ENCODE measurements around the gene MCF2L.

DNA sequence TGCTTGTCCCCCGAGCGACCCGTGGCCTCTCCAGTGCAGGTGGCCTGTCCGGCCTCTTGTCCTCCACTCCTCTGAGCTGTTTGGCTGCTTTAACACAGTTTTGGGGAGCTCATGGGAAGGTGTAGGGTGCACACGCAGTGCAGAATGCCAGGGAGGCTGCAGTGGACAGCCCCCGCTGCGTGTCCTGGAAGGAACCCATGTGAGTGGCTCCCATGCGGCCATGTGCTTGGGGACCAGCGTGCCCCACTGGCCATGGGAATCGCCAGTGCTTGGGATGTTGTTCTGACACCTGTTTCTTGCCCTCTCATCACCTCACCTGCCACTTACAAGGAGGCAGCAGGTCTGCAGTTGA is 114.0 kb downstream of the MCF2L start:
- no peak for TF ChIP-seq GABPA (IDR thresholded peaks at IDR 0.05; ENCODE audit: low read depth)
- TF ChIP-seq, protein P1, sequence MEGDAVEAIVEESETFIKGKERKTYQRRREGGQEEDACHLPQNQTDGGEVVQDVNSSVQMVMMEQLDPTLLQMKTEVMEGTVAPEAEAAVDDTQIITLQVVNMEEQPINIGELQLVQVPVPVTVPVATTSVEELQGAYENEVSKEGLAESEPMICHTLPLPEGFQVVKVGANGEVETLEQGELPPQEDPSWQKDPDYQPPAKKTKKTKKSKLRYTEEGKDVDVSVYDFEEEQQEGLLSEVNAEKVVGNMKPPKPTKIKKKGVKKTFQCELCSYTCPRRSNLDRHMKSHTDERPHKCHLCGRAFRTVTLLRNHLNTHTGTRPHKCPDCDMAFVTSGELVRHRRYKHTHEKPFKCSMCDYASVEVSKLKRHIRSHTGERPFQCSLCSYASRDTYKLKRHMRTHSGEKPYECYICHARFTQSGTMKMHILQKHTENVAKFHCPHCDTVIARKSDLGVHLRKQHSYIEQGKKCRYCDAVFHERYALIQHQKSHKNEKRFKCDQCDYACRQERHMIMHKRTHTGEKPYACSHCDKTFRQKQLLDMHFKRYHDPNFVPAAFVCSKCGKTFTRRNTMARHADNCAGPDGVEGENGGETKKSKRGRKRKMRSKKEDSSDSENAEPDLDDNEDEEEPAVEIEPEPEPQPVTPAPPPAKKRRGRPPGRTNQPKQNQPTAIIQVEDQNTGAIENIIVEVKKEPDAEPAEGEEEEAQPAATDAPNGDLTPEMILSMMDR (IDR thresholded peaks at IDR 0.05; ENCODE audit: insufficient read depth, low read length), result no peak

All from HL-60 (cell line).